CD4-positive, alpha-beta memory T cell (primary cell): ENCODE data around the gene HLA-G. TPM values are rescaled to one million over a fixed set of nuclear protein-coding genes. Genes with fewer than 3 reads are reported as not detected.

Experiments used
- CTCF ChIA-PET: fragments of 350-600 bp; sonication (Branson Sonifier 250); formaldehyde crosslinking; loops from one replicate; lab custom pipeline; 2021; ENCODE audit warnings: inconsistent platforms; ENCODE audit not compliant: partially characterized antibody; lab: Charles Lee
- POLR2A ChIA-PET: fragments of 350-600 bp; sonication (Branson Sonifier 250); formaldehyde crosslinking; loops from one replicate; lab custom pipeline; 2021; ENCODE audit not compliant: partially characterized antibody; lab: Charles Lee
- DNase-seq, 5 donors: peaks; one replicate each; pipeline versions ENCODE4 v3.0.0 to v3.0.0-alpha.2; 2020 to 2022; ENCODE audit warnings: mixed read lengths in 1 of 5
- H3K27ac ChIP-seq: one replicate; pipeline ENCODE4 v1.7.0; 2013; ENCODE audit warnings: low read depth, low read length
- H3K27me3 ChIP-seq: 2 replicates; pipeline ENCODE4 v1.7.0; 2013; ENCODE audit warnings: mild to moderate bottlenecking, low read length, moderate library complexity; ENCODE audit not compliant: insufficient read depth
- H3K36me3 ChIP-seq: 2 replicates; pipeline ENCODE4 v1.7.0; 2013; ENCODE audit warnings: mild to moderate bottlenecking, low read length, moderate library complexity; ENCODE audit not compliant: insufficient read depth
- H3K4me1 ChIP-seq: 2 replicates; pipeline ENCODE4 v1.7.0; 2013; ENCODE audit warnings: mild to moderate bottlenecking, low read length, moderate library complexity; ENCODE audit not compliant: insufficient read depth
- H3K4me3 ChIP-seq, 2 donors: one replicate each; pipeline ENCODE4 v1.7.0; 2013; ENCODE audit warnings: low read length in 2 of 2, mild to moderate bottlenecking in 1 of 2
- H3K9me3 ChIP-seq, 2 donors: one replicate each; pipeline ENCODE4 v1.7.0; 2013; ENCODE audit warnings: low read length in 2 of 2, control low read depth in 1 of 2; ENCODE audit not compliant: control insufficient read depth in 1 of 2
- H3K27ac Mint-ChIP-seq, 7 donors: one replicate each; pipeline ENCODE4 v1.8.0; 2020 to 2021; ENCODE audit warnings: mixed read lengths in 7 of 7, mild to moderate bottlenecking in 6 of 7, inconsistent platforms in 3 of 7, moderate library complexity in 3 of 7
- H3K27me3 Mint-ChIP-seq, 2 donors: one replicate each; pipeline ENCODE4 v1.8.0; 2020 to 2021; ENCODE audit warnings: mixed read lengths in 2 of 2
- H3K36me3 Mint-ChIP-seq, 2 donors: one replicate each; pipeline ENCODE4 v1.8.0; 2020 to 2021; ENCODE audit warnings: mixed read lengths in 2 of 2, inconsistent platforms in 1 of 2, mild to moderate bottlenecking in 1 of 2
- H3K4me1 Mint-ChIP-seq, 4 donors: one replicate each; pipeline ENCODE4 v1.8.0; 2020 to 2021; ENCODE audit warnings: mixed read lengths in 4 of 4, mild to moderate bottlenecking in 1 of 4
- H3K4me3 Mint-ChIP-seq, 8 donors: one replicate each; pipeline ENCODE4 v1.8.0; 2020 to 2021; ENCODE audit warnings: mixed read lengths in 8 of 8, mild to moderate bottlenecking in 7 of 8, moderate library complexity in 6 of 8, inconsistent platforms in 3 of 8
- H3K9me3 Mint-ChIP-seq, 8 donors: one replicate each; pipeline ENCODE4 v1.8.0; 2020 to 2021; ENCODE audit warnings: mixed read lengths in 8 of 8, mild to moderate bottlenecking in 5 of 8, inconsistent platforms in 3 of 8, moderate library complexity in 1 of 8
- intact Hi-C: fragments of 100-400 bp; cut with micrococcal nuclease; formaldehyde crosslinking; loops from one replicate; pipeline ENCODE4 v1.15.1; 2023
- polyA plus RNA-seq, 2 donors: library from polyadenylated mRNA; unstranded; fragments of 300-500 nt; fragmentation: Illumina TruSeq; gene quantifications; one replicate each; pipeline ENCODE4 v1.2.3, GENCODE V29; 2021
- total RNA-seq, 2 experiments: library from RNA; stranded (reverse); gene quantifications; one replicate each; pipeline ENCODE4 v1.2.3, GENCODE V29; 2021

Gene HLA-G
- total and polyA plus RNA-seq, 4 experiments from 2014 or later = 0.28 to 4.9 (median 1.3) TPM

- H3K27me3 Mint-ChIP-seq = peaks cover 8 to 10% of the 10 kb centered on the region in 2 donors
- H3K36me3 Mint-ChIP-seq = no peaks in the 10 kb centered on the region
- no peak overlapping the region for H3K4me3 ChIP-seq
- no peaks in the 10 kb centered on the region for H3K4me1 ChIP-seq
- ChIA-PET CTCF (no interaction called here), POLR2A (no interaction called here)
- no peaks in the 10 kb centered on the region for H3K9me3 Mint-ChIP-seq
- intact Hi-C loops = no loop called here
- no peaks in the 10 kb centered on the region for H3K36me3 ChIP-seq
- no peak overlapping the region for H3K27ac Mint-ChIP-seq
- H3K27ac ChIP-seq = no peak overlapping the region
- H3K4me1 Mint-ChIP-seq = no peaks in the 10 kb centered on the region
- H3K4me3 Mint-ChIP-seq = no peak overlapping the region
- no peak for DNase-seq
- no peaks in the 10 kb centered on the region for H3K9me3 ChIP-seq
- H3K27me3 ChIP-seq = no peaks in the 10 kb centered on the region
These were observed 27.4 kb upstream of the HLA-G start for GRCh38 chr6:29800254-29800653.

- H3K27me3 ChIP-seq = no peaks in the 10 kb centered on the region
- no peak overlapping the region for H3K4me3 ChIP-seq
- no peaks in the 10 kb centered on the region for H3K4me1 ChIP-seq
- H3K4me3 Mint-ChIP-seq = no peak overlapping the region
- H3K27ac ChIP-seq = no peak overlapping the region
- H3K27ac Mint-ChIP-seq = no peak overlapping the region
- intact Hi-C loops = no loop called here
- H3K36me3 ChIP-seq = no peaks in the 10 kb centered on the region
- no peaks in the 10 kb centered on the region for H3K36me3 Mint-ChIP-seq
- H3K9me3 ChIP-seq = no peaks in the 10 kb centered on the region
- H3K9me3 Mint-ChIP-seq = no peaks in the 10 kb centered on the region
- peaks cover 14 to 26% of the 10 kb centered on the region in 2 donors for H3K27me3 Mint-ChIP-seq
- no peaks in the 10 kb centered on the region for H3K4me1 Mint-ChIP-seq
- CTCF ChIA-PET = interaction anchor here (2.2 kb wide), 1 partner anchor 29 kb away, joined by 9 read pairs; no protein-coding TSS in a partner anchor
- no peak for DNase-seq
- POLR2A ChIA-PET = interaction anchor here (0.6 kb wide), 1 partner anchor 282 kb away, joined by 3 read pairs; no protein-coding TSS in a partner anchor
These were observed 21.2 kb upstream of the HLA-G start for GRCh38 chr6:29806387-29806786.

DNA sequence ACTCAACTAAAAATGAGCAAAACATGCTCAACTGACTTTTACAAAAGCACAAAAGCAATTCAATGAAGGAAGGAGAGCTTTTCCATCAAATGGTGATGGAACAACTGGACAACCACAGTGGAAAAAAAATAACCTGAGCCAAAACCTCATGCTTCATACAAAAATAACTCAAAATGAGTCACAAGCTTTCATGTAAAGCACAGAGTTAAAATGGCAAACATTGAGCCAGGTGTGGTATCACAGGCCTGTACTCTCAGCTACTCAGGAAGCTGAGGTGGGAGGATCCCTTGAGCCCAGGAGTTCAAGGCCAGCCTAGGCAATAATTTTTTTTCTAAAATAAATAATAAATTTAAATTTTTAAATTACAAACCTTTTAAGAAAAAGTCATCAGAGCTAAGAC is 18.4 kb upstream of the HLA-G start:
- no peaks in the 10 kb centered on the region for H3K36me3 ChIP-seq
- ChIA-PET POLR2A (no interaction called here), CTCF (interaction anchor here (0.8 to 1.2 kb wide), 2 partner anchors 30 to 71 kb away, joined by 3 read pairs; no protein-coding TSS in a partner anchor)
- H3K36me3 Mint-ChIP-seq = no peaks in the 10 kb centered on the region
- DNase-seq = no peak
- no peaks in the 10 kb centered on the region for H3K27me3 ChIP-seq
- no peak overlapping the region for H3K4me3 Mint-ChIP-seq
- H3K9me3 ChIP-seq = no peaks in the 10 kb centered on the region
- no peak overlapping the region for H3K27ac Mint-ChIP-seq
- no peak overlapping the region for H3K4me3 ChIP-seq
- H3K4me1 ChIP-seq = no peaks in the 10 kb centered on the region
- H3K9me3 Mint-ChIP-seq = no peaks in the 10 kb centered on the region
- no peak overlapping the region for H3K27ac ChIP-seq
- peaks cover 0 to 1% (median 0%) of the 10 kb centered on the region in 4 donors for H3K4me1 Mint-ChIP-seq
- intact Hi-C loops = no loop called here
- peaks cover 10 to 24% of the 10 kb centered on the region in 2 donors for H3K27me3 Mint-ChIP-seq

GRCh38 chr6:29810371-29810770 is 17.3 kb upstream of the HLA-G start:
- DNase-seq = no peak
- ChIA-PET CTCF (no interaction called here), POLR2A (no interaction called here)
- H3K4me3 ChIP-seq = no peak overlapping the region
- Mint-ChIP-seq H3K36me3 (no peaks in the 10 kb centered on the region), H3K4me1 (peaks cover 0 to 1% (median 0%) of the 10 kb centered on the region in 4 donors), H3K4me3 (no peak overlapping the region), H3K27me3 (peaks cover 10 to 25% of the 10 kb centered on the region in 2 donors), H3K27ac (no peak overlapping the region), H3K9me3 (no peaks in the 10 kb centered on the region)
- H3K36me3 ChIP-seq = no peaks in the 10 kb centered on the region
- H3K9me3 ChIP-seq = no peaks in the 10 kb centered on the region
- intact Hi-C loops = no loop called here
- no peak overlapping the region for H3K27ac ChIP-seq
- H3K4me1 ChIP-seq = no peaks in the 10 kb centered on the region
- H3K27me3 ChIP-seq = no peaks in the 10 kb centered on the region

DNA sequence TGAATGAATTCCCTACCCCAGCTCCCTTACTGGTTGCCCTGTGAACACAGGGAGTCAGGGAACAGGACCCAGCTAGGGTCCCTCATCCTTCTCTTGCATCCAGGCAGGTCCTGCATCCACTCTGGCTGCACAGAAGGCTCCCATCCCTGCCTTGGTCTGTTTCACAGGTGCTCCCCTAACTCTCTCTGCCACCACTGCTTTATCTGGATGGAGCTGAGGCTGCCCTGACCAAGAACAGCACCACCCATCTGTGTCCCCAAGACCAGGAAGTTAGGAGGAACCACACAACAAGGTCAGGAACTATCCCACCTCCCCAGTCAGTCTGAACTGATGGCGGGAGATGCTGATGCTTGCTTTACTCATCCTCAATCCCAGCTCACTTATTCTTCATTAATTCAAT is 16.2 kb upstream of the HLA-G start:
- H3K4me1 Mint-ChIP-seq = peaks cover 0 to 5% (median 3%) of the 10 kb centered on the region in 4 donors
- H3K4me1 ChIP-seq = no peaks in the 10 kb centered on the region
- no peak overlapping the region for H3K27ac Mint-ChIP-seq
- ChIA-PET CTCF (no interaction called here), POLR2A (no interaction called here)
- no peak overlapping the region for H3K4me3 Mint-ChIP-seq
- H3K4me3 ChIP-seq = no peak overlapping the region
- no peaks in the 10 kb centered on the region for H3K36me3 Mint-ChIP-seq
- H3K9me3 Mint-ChIP-seq = no peaks in the 10 kb centered on the region
- H3K27me3 ChIP-seq = no peaks in the 10 kb centered on the region
- H3K36me3 ChIP-seq = no peaks in the 10 kb centered on the region
- H3K9me3 ChIP-seq = no peaks in the 10 kb centered on the region
- peaks cover 7 to 25% of the 10 kb centered on the region in 2 donors for H3K27me3 Mint-ChIP-seq
- no peak for DNase-seq
- H3K27ac ChIP-seq = no peak overlapping the region
- intact Hi-C loops = no loop called here

- peaks cover 0 to 17% of the 10 kb centered on the region in 2 donors for H3K27me3 Mint-ChIP-seq
- Histone ChIP-seq H3K27ac (no peak overlapping the region), H3K36me3 (no peaks in the 10 kb centered on the region), H3K4me3 (no peak overlapping the region), H3K4me1 (no peaks in the 10 kb centered on the region), H3K9me3 (no peaks in the 10 kb centered on the region), H3K27me3 (no peaks in the 10 kb centered on the region)
- CTCF ChIA-PET = interaction anchor here (1.4 kb wide), 1 partner anchor 318 kb away, joined by 4 read pairs; no protein-coding TSS in a partner anchor
- no peaks in the 10 kb centered on the region for H3K9me3 Mint-ChIP-seq
- peak overlapping the region in 1 of 7 donors; percentile 31 for H3K27ac Mint-ChIP-seq
- POLR2A ChIA-PET = no interaction called here
- intact Hi-C loops = no loop called here
- H3K36me3 Mint-ChIP-seq = no peaks in the 10 kb centered on the region
- no peak for DNase-seq
- peaks cover 0 to 6% (median 4%) of the 10 kb centered on the region in 4 donors for H3K4me1 Mint-ChIP-seq
- H3K4me3 Mint-ChIP-seq = no peak overlapping the region
These were observed 14.6 kb upstream of the HLA-G start for GRCh38 chr6:29813066-29813465.

GRCh38 chr6:29813809-29814208 is 13.8 kb upstream of the HLA-G start:
- POLR2A ChIA-PET = no interaction called here

More at GRCh38 chr6:29813809-29814208, 13.8 kb upstream of the HLA-G start:
- no peaks in the 10 kb centered on the region for H3K4me1 ChIP-seq
- DNase-seq = no peak
- Mint-ChIP-seq H3K36me3 (no peaks in the 10 kb centered on the region), H3K4me3 (no peak overlapping the region), H3K4me1 (peaks cover 0 to 6% (median 4%) of the 10 kb centered on the region in 4 donors), H3K27ac (no peak overlapping the region), H3K27me3 (peaks cover 2 to 22% of the 10 kb centered on the region in 2 donors), H3K9me3 (no peaks in the 10 kb centered on the region)
- CTCF ChIA-PET = interaction anchor here (1.4 kb wide), 1 partner anchor 317 kb away, joined by 4 read pairs; no protein-coding TSS in a partner anchor
- no peak overlapping the region for H3K4me3 ChIP-seq
- intact Hi-C loops = no loop called here
- no peaks in the 10 kb centered on the region for H3K9me3 ChIP-seq
- no peak overlapping the region for H3K27ac ChIP-seq
- no peaks in the 10 kb centered on the region for H3K36me3 ChIP-seq
- H3K27me3 ChIP-seq = no peaks in the 10 kb centered on the region
